ENCODE measurements around the gene ATG14. TPM values are rescaled to one million over a fixed set of nuclear protein-coding genes. Genes with fewer than 3 reads are reported as not detected.
A peak's percentile ranks its signal among the peaks of the same experiment; 100 is the strongest.
"Not testable (repeated sequence)": the region's sequence is repeated elsewhere in the genome, so short reads cannot be mapped to it uniquely, and the experiment has no call there.

ATG14 gene
- total RNA-seq, 4 donors from 2014 or later, result 10.3 to 18.9 (median 13.9) TPM

- Histone ChIP-seq H3K27me3 (no peaks in the 10 kb centered on the region), H3K4me3 (no peak overlapping the region), H3K27ac (no peak overlapping the region), H3K36me3 (no peaks in the 10 kb centered on the region), H3K4me1 (no peaks in the 10 kb centered on the region), H3K9me3 (no peaks in the 10 kb centered on the region)
- DNase-seq, result no peak
- TF ChIP-seq POLR2A (IDR thresholded peaks at IDR 0.05) (no peak), CTCF (IDR thresholded peaks at IDR 0.05) (no peak)
These were observed 12.3 kb upstream of the ATG14 start for GRCh38 chr14:55423969-55424368.

GRCh38 chr14:55422338-55422737 is 10.7 kb upstream of the ATG14 start:
- H3K27me3 ChIP-seq, H3K36me3 ChIP-seq, H3K4me1 ChIP-seq, H3K9me3 ChIP-seq, DNase-seq, H3K4me3 ChIP-seq, H3K27ac ChIP-seq: not testable (repeated sequence)

GRCh38 chr14:55419663-55420062 is 8.0 kb upstream of the ATG14 start:
- Histone ChIP-seq H3K27me3 (no peaks in the 10 kb centered on the region), H3K4me3 (no peak overlapping the region), H3K27ac (no peak overlapping the region), H3K9me3 (no peaks in the 10 kb centered on the region), H3K36me3 (no peaks in the 10 kb centered on the region), H3K4me1 (peaks cover 0 to 8% (median 0%) of the 10 kb centered on the region in 4 donors)
- DNase-seq, result no peak
- TF ChIP-seq POLR2A (IDR thresholded peaks at IDR 0.05), result no peak
- no peak for TF ChIP-seq CTCF (IDR thresholded peaks at IDR 0.05)

GRCh38 chr14:55418411-55418810 is 6.8 kb upstream of the ATG14 start:
- Histone ChIP-seq H3K36me3 (no peaks in the 10 kb centered on the region), H3K9me3 (no peaks in the 10 kb centered on the region), H3K27me3 (no peaks in the 10 kb centered on the region), H3K27ac (peak overlapping the region in 1 of 4 donors; percentile 4), H3K4me3 (no peak overlapping the region), H3K4me1 (peaks cover 0 to 8% (median 0%) of the 10 kb centered on the region in 4 donors)
- DNase-seq, result no peak
- TF ChIP-seq POLR2A (IDR thresholded peaks at IDR 0.05), result no peak
- no peak for TF ChIP-seq CTCF (IDR thresholded peaks at IDR 0.05)

GRCh38 chr14:55417955-55418354 is 6.3 kb upstream of the ATG14 start:
- DNase-seq, result no peak
- H3K27me3 ChIP-seq, result no peaks in the 10 kb centered on the region
- H3K9me3 ChIP-seq, result no peaks in the 10 kb centered on the region
- no peaks in the 10 kb centered on the region for H3K36me3 ChIP-seq
- H3K4me1 ChIP-seq, result peaks cover 0 to 8% (median 0%) of the 10 kb centered on the region in 4 donors
- no peak for TF ChIP-seq POLR2A (IDR thresholded peaks at IDR 0.05)
- TF ChIP-seq CTCF (IDR thresholded peaks at IDR 0.05), result no peak
- H3K4me3 ChIP-seq, result no peak overlapping the region
- H3K27ac ChIP-seq, result peak overlapping the region in 1 of 4 donors; percentile 4

GRCh38 chr14:55416866-55417265 is 5.2 kb upstream of the ATG14 start:
- no peak for DNase-seq
- Histone ChIP-seq H3K36me3 (no peaks in the 10 kb centered on the region), H3K4me1 (peaks cover 0 to 8% (median 0%) of the 10 kb centered on the region in 4 donors), H3K4me3 (no peak overlapping the region), H3K27me3 (no peaks in the 10 kb centered on the region), H3K9me3 (no peaks in the 10 kb centered on the region), H3K27ac (no peak overlapping the region)
- no peak for TF ChIP-seq POLR2A (IDR thresholded peaks at IDR 0.05)
- peak in 3 of 6 experiments; percentile 13 to 33 (median 27) for TF ChIP-seq CTCF (IDR thresholded peaks at IDR 0.05)

Data from Peyer's patch (tissue), 4 donors.